ENCODE measurements around the gene ARL6IP5.
A peak's percentile ranks its signal among the peaks of the same experiment; 100 is the strongest.

ARL6IP5 gene

DNA sequence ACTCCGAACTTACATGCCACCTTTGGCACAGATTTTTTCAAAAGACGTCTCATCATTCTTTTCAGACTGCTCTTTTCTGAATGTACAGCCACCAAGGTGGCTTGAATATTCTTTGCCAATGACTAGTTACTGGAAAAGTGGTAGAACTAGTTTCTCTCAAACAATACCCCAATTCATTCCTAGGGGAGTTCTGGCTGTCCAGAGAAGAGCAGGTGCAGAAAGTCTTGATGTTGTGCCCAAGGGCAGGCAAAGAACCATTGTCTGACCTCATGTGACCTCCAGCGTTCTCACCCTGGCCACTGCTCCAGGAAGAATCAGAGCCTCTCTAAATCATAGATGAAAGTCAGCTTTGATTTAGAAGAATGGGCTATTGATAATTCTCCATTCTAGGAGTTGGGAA is 32.2 kb downstream of the ARL6IP5 start:
- no peak for DNase-seq (ENCODE audit: low read depth in 3 of 3)

DNA sequence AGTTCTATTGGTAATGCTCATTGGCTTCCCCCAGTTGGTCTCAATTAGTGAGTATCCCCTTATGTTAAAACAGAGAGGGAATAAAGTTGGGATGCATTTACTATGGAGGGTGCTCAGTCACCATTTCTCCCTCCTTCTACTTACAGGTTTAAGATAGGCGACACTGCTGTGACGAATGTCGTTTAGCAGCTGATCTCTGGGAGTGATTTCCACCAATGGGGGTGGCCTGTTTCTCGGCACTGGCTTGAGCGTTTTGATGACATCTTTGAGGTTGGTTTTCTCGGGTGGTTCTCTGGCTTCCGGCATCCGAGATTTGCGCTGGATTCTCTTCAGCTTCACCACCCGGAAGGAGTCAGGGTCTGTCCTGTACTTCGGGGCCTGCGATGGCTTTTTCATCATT is 33.8 kb downstream of the ARL6IP5 start:
- no peak for DNase-seq (ENCODE audit: low read depth in 3 of 3)

DNA sequence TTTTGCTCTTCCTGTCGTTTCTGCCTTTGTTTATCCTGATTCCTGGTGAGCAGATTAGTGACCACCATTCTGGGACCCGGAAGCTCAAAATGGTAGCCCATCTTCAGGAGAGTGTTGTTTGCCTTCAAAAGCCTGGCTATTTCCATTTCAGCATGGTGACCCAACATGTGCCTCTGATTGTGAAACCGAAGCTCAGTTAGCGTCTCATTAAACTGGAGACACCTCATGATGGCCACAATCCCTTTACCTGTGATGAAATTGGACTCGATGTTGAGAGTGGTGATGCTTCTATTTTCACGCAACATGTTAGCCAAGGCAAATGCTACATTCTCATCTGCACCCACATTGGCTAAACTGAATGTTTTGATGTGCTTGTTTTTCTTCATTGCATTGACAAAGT is 34.4 kb downstream of the ARL6IP5 start:
- no peak for DNase-seq (ENCODE audit: low read depth in 3 of 3)

DNA sequence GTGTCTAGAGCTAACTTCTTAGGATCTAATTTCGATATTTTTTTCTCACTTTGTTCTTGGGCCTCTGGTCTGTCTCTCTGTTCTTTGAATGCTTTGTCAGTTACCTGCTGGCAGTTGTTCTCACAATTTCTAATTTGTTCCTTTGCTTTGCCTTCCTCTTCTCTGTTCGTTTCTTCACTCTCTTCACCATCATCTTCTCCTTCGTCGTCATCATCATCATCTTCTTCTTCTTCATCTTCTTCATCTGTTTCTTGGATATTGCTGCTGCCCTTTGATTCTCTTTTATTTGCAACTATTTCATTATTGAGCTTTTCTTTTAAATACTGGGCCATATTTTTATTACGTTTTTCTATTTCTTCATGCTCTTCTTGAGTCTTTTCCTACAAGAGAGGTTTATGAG is 34.9 kb downstream of the ARL6IP5 start:
- DNase-seq (ENCODE audit: low read depth in 3 of 3), result no peak

DNA sequence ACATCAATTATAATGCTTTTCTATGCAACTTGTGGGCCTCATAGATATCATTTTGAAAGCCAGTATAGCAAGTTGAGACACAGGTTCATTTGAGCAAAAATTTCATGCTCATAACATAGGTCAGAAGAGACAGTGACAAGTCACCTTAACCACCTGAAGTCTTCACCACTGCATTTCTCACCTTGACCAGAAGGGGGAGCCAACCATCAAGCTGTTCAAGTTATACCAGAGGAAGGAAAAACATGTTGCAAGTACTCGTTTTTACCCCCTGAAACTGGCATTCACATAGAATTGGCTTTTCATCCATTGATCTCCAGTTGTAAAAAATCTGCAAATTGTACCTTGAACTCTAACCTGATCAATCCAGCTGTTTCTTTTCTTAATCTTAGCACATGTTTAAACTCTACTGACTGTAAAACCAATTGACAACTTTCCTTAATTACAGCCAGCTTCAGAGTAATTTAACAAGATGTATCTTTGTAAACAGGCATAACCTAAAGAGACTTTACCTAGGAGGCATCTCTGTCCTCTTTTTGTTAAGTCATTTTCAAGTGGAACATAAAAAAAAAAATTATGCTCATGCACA is 36.2 kb downstream of the ARL6IP5 start:
- DNase-seq (ENCODE audit: low read depth in 3 of 3), result peak; percentile 71 to 73 (median 72)

DNA sequence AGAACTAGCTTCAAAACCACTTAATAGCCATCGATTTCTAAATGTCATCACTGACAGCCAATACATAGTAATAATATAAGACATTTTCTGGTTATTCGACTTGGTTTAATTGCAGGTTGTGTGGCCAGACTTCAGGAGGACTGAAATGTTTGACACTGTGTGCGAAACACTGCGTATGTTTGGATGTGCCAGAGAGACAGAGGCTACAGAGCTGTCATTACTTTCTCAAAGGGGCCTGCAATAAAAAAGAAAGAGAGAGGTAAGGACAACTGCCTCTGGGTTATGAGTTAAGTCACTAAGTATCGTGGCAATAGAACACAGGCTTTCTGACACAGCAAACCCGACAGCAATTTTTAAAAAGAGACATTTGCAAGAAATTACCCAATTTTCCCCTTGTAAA is 36.8 kb downstream of the ARL6IP5 start:
- no peak for DNase-seq (ENCODE audit: low read depth in 3 of 3)

DNA sequence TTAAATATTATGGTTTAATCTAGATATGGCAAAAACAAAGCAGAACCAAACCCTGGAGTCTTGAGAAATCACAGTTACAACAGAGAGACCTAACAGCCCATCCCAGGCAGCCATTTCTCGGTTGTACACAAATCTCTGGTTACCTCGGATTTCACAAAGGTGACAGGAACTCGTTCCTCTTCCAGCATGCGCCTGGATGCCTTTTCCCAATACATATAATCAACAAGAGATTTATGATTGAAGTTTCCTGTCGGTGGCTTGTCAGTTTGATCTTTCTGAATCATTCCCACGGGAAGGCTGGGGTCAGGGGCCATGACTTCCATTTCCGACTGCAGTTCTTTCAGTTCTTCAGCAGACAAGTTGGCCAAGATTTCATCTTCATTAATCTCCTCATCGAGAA is 37.2 kb downstream of the ARL6IP5 start:
- no peak for DNase-seq (ENCODE audit: low read depth in 3 of 3)

DNA sequence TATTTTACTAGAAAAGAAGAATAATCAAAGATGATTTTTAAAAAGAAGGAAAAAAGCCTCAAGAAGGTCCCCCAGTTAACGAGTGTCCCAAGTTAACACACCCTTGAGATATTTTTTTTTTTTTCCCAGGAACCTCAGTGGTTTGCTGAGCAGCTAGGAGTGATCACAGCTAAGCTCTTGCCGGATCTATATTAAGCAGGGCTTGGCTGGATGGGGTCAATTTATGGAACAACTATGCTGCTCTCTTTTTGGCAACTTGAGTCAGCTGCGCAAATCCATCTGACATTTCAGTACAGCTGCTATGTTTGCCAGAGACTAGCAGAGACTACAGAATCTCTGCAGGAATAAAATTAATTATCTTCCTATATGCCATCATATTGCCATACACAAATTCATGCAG is 37.7 kb downstream of the ARL6IP5 start, which contains the start of gene LMOD3:
Gene LMOD3 (minus strand): TSS at position 193 of the 400 bp plus-strand sequence. CDS start 209 bp downstream, outside the sequence.
- DNase-seq (ENCODE audit: low read depth in 3 of 3), result no peak

DNA sequence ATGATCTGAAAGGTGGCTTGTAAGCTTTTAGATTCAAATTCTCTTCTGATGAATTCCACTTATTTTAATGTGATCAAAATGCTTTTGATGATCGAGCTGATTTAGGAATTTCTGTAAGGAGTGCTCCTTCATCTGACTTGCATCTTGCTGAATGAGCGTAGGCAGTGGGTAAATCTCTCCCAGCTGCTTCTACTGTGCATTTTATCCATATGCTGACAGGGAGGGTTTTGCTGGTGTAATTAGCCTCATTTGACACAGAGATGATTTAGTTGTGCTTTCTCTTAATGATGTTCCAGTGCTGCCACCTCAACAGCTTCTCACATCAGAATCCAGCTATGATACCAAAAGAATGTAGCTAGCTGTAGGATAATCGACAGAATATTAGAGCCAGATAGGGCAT is 41.5 kb downstream of the ARL6IP5 start:
- DNase-seq (ENCODE audit: low read depth in 3 of 3), result no peak

DNA sequence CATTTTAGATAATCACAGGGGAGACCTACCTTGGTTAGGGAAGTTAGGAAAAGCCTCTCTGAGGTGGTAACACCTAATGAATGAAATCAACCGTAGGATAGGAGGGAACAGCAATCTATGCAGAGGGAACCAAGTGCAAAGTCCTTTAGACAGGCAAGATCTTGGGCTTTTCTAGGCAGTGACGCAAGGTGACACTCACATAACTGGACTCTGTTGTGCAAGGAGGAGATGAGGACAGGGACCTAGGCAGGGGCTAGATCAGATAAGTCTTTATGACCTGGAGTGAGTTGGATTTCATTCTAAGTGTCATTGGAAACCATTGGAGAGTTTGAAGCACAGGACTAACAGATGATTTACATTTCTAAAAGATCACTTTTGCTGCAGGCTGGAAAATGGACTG is 42.3 kb downstream of the ARL6IP5 start:
- no peak for DNase-seq (ENCODE audit: low read depth in 3 of 3)

DNA sequence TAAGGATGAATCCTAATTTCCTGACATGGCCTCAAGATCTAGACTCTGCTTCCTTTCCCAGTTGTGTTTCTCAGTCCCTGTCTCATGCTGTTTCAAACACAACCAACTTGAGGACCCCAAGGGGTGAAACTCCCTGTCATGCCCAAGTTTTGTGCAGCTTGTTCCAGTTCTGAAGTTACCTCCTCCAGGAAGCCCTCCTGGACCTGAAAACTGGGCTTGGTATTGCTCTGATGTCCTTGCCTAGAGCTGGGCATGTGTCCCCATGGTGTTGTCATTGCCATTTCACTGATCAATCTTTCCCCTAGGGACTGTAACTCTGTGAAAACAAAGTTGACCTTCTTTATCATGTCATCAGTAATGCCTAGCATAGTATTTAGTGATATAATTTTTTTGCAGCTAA is 43.8 kb downstream of the ARL6IP5 start:
- DNase-seq (ENCODE audit: low read depth in 3 of 3), result no peak

DNA sequence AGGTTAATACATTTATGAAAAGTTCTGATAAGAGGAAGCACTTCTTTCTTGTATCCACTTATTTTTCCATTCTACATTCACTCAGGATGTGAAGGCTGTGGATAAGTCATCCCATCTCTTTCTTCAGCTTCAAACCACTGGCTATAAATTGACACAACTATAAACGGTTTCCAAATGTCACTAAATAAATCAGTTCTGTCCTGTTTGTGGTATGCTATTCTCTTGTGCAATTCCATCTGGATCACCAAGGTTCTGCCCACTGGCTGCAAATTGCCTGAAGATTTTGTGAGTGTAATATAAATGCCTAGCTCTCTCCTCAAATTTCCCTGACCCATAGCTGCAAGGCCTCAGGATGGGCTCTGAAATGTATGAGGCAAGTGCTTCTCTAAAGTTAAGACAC is 44.8 kb downstream of the ARL6IP5 start:
- DNase-seq (ENCODE audit: low read depth in 3 of 3), result no peak

DNA sequence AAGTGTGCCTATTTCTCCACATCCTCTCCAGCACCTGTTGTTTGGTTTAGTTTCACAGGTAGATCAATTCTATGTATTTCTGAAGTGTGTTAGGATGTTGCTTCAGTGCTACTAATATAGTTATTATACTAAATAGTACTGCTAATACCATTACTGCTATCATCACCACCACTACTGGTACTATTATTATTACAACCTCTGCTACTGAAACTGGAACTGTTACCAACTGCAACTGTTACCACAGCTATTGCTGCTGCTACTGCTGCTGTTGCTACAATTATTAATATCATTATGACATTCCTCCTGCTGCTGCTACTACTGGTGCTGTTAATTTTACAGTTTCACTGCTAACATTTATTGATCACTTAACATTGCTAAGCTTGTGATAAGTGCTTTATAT is 46.0 kb downstream of the ARL6IP5 start:
- no peak for DNase-seq (ENCODE audit: low read depth in 3 of 3)

DNA sequence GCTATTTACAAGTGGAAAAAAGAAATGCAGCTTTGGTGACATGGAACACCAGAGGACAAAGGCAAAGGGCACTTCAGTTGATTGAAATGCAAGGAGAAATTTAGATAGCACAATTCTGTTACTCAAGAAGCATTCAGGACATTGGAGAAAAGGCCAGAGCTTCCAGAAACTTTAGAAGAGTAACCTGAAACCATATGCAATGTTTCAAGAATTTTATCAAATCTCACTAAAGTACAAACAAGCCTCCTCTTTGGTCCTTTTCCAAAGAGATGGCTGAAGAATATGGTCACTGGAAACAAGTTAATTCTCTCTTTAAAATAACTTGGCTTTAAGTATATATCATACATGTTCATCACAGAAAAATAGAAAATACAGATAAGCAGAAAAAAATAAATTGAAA is 52.3 kb downstream of the ARL6IP5 start:
- DNase-seq (ENCODE audit: low read depth in 3 of 3), result no peak

DNA sequence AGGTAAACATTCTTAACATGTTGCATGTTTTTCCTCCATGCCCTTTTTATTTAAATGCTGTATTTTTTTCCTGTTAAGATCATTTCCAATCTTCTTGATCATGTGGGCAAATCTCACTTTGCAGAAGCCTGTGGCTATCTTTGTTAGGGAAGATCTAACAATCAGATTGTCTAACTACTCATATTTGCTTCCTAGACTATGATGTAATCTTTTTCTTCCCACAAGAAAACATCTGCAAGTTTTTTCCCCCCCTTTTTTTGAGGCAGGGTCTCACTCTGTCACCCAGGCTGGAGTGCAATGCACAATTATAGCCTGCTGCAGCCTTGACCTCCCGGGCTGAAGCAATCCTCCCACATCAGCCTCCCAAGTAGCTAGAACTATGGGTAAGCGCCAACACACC is 52.7 kb downstream of the ARL6IP5 start:
- no peak for DNase-seq (ENCODE audit: low read depth in 3 of 3)

DNA sequence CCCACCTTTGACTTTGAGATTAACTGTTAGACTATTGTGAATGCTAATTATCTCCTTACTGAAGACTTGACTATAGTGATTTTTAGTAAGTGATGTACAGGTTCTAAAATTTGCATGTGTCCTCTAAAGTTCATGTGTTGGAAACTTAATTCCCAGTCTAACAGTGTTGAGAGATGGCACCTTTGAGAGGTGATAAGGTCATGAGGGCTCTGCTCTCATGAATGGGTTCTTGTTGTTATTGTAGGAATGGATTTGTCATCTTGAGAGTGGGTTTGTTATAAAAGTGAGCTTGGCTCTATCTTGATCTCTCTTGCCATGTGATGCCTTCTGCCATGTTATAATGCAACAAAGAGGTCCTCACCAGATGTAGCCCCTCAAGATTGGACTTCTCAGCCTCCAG is 56.6 kb downstream of the ARL6IP5 start:
- no peak for DNase-seq (ENCODE audit: low read depth in 3 of 3)

DNA sequence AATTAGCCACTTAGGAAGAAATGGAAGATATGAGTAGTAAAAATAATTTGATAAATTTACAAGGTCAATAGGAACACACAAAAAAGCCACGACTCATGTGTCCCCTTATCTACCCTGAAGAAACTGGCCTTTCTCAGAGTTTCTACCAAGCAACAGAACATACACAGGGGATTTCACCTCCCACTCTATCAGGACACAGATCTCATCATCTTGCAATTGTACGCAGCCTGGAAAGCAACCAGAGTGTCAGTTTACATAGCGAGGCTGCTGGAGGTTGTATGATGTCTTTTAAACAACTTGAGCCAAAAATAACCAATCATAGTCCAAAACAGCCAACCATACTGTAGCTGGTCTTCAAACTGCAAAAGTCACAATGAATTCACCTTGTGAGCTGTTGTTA is 57.4 kb downstream of the ARL6IP5 start:
- DNase-seq (ENCODE audit: low read depth in 3 of 3), result no peak

DNA sequence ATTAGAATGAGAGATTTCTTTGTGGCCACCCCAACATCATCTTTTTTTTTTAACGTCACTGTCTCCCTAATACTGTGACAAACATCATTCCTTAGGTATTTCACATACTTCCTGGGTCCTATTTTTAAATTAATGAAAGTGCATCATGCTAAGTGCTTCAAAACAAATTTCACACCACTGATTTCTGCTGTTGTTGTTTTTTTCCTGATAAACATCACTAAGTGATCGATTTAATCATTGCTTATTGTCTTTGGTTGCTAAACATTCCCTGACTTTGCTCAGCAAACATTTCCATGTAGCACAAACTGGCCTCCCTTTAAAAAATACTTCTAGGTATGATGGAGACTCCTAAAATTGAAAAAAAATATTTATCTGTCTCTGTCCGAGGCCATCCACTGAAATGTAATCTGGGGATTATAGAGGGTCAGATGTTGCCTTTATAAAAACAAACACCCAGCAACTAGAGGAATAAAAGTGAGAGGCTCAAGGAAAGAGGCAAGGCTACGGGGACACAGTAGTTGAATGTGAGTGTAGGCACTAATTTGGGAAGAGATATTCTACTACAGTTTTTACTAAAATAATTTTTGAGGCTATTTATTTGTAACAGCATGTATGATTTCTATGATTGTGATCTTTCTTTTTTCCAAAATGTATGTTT is 58.2 kb downstream of the ARL6IP5 start:
- DNase-seq (ENCODE audit: low read depth in 3 of 3), result no peak

DNA sequence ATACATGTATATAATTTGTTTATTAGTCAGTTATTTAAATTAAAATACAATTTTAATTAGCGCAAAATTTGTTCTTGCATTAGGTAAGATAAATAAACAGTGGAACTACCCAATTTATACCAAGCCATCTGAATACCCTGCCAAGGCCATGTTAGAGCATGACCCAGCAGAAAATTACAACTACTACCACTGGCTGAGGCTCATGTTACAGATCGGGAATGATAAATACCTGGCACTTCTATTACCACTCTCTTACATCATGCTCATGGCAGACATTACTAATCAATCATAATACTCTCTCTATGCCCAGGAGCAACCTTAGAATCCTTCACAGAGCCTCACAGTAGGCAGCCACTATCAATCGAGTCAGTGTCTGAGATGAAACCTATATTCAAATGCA is 58.9 kb downstream of the ARL6IP5 start:
- DNase-seq (ENCODE audit: low read depth in 3 of 3), result no peak

DNA sequence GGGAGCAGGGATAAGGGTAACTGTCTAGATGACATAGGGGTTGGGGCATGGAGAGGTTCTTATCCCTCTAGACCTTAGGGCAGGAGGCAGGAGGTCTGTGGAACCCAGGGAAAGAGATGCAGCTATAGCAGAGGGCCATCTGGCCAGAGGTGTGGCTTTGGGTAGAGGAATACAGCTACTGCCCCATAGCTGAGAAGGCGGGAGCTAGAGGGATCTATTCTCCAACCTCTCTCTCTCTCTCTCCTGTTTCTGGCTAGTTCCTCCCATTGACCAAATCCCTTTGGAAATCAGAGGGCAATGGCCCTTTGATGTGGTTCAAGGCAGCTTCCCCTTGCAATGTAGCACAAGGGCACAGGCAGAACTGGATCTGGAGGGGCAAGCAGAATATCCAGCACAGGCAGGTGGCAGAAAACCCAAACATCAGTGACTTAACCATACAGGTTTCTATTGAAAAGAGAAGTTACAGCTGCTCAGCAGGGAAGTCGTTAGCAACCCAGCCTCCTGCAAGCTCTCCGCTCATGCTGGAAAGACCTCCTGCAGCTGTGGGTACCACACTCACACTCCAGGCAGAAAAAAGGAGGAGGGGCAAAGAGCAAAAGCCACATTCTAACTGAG is 60.0 kb downstream of the ARL6IP5 start:
- no peak for DNase-seq (ENCODE audit: low read depth in 3 of 3)

DNA sequence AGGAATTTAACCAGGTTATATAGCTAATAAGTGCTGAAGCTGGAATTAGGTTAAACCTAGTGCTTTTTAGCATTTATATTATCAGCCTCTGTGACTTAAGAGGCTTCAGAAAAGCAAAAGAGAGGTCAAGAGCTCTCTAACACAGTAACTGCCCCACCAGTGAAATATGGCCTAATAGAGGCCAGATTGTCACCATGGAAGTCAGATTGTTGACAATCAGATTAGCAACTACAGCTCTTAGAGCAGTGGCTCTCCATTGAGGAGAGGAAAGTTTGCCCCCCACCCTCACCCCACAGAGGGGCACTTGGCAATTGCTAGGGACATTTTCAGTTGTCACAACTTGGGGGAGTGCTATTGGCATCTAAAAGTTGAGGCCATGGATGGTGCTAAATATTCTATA is 61.0 kb downstream of the ARL6IP5 start:
- DNase-seq (ENCODE audit: low read depth in 3 of 3), result no peak

DNA sequence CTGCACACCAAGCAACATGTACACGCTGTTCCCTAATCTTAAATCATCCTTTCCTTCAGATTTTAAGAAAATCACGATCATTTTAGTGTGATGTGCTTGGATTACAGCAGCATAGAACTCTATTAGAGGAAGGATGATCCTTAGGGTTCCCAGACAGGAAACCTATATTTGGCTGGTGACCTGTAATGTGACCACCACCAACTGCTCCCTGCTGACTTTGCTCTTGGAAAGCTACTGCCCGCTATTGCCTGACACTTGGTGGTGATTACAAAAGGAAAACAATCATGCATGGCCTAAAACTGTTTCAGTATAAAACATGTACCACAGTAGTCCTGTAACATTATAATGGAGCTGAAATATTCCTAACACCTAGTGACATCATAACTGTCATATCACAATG is 64.8 kb downstream of the ARL6IP5 start:
- DNase-seq (ENCODE audit: low read depth in 3 of 3), result no peak
